Superior temporal gyrus (tissue), 1 donor: ENCODE results near the gene DIAPH3.
A peak's percentile ranks its signal among the peaks of the same experiment; 100 is the strongest.

Experiments used
- DNase-seq: peaks from one replicate; pipeline ENCODE4 v3.0.0-alpha.2; 2016; ENCODE audit errors: extremely low spot score

The DIAPH3 gene

GRCh38 chr13:59782696-59783095 is 381.0 kb downstream of the DIAPH3 start:
- no peak for DNase-seq

- no peak for DNase-seq
Observed at GRCh38 chr13:59780058-59780457, 383.7 kb downstream of the DIAPH3 start.

DNA sequence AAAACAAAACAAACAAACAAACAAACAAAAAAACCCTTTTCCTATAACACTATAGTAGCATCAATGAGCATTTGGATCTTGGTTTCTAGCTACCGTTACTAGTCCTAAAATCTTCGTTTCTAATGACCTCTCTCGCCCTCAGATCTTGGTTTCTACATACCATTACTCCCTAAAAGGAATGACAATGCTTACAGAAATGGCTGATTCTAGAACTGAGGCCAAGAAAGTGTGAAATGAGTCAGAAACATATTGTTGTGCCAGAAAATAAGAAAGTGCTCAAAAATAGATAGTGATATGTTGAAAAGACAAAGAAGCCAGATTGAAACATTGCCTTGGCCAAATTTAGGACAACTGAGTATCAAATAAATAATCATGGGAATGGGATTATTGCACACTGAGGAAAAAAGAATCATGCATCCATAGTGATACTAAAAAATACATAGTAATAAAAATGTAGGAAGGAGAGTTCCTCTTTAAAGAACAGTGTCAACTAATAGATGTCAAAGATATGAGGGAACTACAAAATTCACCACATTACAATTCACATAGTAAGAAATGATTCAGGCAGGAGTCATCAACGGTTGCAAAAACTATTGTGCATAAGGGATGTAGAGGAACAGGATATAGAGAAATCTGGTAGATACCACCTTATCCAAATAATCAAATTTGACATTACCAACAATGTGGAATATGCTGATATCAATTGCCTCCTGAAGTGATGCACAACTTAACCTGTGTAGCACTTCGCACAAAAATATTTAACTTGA is 386.6 kb downstream of the DIAPH3 start:
- DNase-seq: no peak

DNA sequence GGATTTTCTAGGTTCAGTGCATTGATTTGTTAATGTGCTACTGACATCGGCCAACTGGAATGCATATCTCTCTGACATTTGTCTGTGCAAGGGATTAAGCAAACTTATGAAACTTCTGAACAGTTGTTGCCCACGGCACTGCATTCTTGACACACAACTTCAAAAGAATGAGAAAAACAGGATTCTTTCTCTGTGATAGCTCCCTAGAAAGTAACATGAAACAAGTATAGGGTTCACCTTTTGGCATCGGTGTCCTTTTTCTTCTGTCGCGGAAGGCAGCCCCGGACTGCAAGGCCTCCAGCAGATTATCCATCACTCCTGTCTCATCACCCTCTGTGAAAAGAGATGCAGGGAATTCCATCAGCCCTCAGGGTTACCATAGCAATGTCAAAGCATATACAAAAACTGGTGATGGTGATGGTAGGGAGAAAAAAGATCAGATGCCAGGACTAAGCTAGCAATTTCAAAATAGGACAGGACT is 389.2 kb downstream of the DIAPH3 start:
- DNase-seq: no peak

DNA sequence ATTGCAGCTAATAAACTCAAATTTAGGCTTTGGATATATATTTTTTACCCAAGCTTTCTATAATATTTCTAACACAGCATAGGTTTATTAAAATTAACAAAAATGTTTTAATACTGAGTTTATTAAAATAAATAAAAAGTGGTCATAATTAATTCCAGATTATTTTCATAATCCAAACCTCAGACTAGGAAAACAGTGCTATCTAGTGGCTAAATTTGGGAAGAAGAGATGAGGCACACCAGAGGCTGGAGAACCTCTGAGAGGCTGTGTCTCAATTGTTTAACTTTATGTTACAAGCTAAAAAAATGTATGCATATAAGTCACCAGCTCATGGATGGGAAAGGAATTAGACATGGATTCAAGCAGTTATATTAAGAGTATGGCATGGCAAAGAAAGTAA is 392.5 kb downstream of the DIAPH3 start:
- DNase-seq: no peak

- no peak for DNase-seq
Observed at GRCh38 chr13:59770451-59770850, 393.3 kb downstream of the DIAPH3 start.

- no peak for DNase-seq
Observed at GRCh38 chr13:59766236-59766635, 397.5 kb downstream of the DIAPH3 start.

DNA sequence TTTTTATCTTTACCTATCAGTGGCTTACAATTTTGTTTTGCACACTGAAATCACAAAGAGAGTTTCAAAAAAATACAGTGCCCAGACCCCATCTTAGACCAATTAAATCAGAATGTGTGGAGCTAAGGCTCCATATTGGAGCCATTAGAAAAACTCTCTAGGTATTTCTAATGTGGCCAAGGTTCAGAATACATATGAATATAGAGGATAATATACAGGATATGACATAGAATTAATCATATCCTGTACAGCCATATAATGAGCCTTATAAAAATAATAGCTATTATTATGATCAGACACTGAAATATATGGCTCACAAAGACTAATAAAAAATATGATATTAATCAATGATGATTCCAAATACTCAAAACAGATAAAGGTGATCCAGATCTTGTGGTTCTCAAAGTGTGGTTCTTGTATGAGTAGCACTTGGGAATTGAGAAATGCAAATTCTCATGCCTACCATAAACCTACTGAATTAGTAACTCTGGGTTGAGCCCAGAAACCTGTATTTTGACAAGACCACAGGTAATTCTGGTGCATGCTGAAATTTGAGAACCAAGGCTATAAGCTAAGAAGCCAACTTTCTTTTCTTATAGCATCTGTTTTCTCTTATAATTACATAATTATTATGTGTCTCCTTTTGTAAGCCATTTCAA is 408.0 kb downstream of the DIAPH3 start:
- no peak for DNase-seq

DNA sequence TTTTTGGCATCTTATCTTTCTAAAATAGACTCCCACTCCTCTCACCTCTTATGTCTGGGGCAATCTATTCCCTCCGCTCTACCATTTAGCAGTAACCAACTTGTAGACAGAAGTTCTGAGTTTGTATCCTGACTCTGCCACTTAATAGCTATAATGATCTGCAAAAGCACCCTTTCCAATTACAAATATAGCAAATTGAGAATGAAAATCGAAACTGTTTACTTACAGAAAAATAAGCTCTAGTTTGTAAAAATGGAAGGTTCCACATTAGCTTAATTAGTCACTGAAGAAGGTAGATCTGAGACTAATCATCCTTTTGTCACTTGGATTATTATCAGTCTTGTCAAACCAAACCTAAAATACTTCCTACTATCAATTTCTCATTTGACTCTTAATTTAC is 409.3 kb downstream of the DIAPH3 start:
- DNase-seq: no peak

- DNase-seq: peak; percentile 85
Observed at GRCh38 chr13:59750860-59751259, 412.9 kb downstream of the DIAPH3 start.

GRCh38 chr13:59748046-59748445 is 415.7 kb downstream of the DIAPH3 start:
- no peak for DNase-seq

GRCh38 chr13:59747529-59747928 is 416.2 kb downstream of the DIAPH3 start:
- DNase-seq: no peak

DNA sequence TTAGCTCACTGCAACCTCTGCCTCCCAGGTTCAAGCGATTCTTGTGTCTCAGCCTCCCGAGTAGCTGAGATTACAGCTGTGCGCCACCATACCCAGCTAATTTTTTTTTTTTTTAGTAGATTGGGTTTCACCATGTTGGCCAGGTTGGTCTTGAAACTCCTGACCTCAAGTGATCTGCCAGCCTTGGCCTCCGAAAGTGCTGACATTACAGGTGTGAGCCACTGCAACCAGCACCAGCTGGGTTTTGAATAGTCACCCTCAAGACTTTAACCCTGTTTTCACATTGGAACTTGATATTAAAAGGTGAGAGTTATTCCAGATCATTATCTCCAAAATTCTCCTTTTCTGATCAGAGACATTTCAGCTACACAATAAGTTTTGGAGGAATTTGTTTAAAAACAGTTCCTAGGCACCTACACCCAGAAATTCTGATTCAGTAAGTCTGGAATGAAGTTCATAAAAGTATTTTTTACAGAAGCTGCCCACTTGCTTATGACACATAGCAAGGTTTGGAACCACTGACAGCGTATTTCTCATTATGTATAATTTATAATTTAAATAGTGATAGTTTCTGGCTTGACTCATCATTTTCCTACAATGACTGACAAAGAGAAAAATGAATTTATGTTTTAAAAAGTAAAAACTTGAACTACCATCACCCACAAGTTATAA is 417.3 kb downstream of the DIAPH3 start:
- no peak for DNase-seq

DNA sequence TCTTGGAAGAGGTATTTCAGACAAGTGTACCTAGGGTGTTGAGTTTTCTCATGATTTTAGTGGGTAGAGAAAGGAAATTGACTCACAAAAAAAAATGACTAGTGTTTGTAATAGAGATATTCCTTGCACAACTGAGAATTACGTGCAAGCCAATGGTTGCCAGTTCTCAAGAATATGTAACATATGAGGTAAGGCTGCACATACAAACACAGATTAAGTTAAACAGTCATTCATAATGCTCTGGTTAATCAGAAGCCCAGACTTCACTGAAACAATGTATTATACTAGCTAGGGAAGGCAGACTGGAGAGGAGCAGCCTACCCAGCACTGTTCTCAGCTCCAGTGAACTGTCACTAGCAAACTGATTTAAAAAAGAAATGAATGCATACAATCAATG is 418.3 kb downstream of the DIAPH3 start:
- DNase-seq: no peak

DNA sequence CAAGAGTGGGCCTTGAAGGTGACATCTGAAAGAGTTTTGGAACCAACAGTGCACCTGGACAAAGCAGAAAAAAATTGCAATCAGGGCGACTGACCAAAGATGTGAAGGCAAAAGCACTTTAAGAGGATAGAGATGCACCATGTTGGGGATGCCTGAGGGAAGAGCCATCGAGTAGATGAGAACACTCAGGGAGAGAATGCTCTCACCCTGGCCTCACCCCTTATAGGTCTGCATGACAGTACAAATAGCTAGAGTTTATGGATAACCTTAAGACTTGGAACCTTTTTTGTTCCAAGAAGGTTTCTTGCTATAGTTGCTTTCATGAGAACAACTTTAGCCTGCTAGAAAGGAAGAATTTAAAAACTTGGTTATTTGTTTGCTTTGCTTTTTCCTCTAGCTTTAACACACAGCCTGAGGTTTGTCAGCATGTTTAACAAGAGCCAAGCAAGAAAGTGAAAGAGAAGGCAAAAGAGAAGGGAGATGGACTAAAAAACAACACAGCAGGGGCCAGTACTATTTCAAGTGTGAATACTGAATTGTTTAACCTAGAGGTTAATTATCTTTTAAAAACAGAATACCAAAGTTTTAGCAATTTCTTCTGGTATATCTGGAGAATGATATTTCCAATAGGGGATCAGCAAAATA is 418.9 kb downstream of the DIAPH3 start:
- DNase-seq: no peak

- no peak for DNase-seq
Observed at GRCh38 chr13:59743195-59743594, 420.5 kb downstream of the DIAPH3 start.

GRCh38 chr13:59742467-59742866 is 421.3 kb downstream of the DIAPH3 start:
- no peak for DNase-seq

DNA sequence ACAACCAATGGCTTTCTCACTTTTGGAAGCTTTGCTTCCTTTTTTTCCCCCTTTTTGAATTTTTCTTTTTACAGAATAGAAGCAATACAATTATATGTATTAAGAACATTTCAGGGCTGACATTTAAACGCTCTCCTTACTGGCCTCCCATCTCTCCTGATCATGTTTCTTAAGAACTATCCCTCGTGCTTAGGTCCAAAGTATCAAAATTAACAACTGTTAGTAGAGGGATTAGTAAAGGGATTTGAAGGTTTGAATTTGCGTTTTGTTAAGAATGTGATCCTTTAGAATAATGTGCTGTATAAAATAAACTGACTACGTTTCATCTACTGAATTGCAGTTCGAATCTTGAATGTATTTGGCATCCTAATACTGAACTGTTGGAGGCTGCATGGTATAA is 424.8 kb downstream of the DIAPH3 start:
- DNase-seq: no peak

GRCh38 chr13:59734393-59734792 is 429.3 kb downstream of the DIAPH3 start:
- no peak for DNase-seq

- no peak for DNase-seq
Observed at GRCh38 chr13:59733744-59734143, 430.0 kb downstream of the DIAPH3 start.

GRCh38 chr13:59730026-59730425 is 433.7 kb downstream of the DIAPH3 start:
- no peak for DNase-seq

- no peak for DNase-seq
Observed at GRCh38 chr13:59728896-59729545, 434.7 kb downstream of the DIAPH3 start.
